PFSK-1 (cell line): ENCODE measurements around the gene SNX7.

ENCODE experiments used
- FOXP2 ChIP-seq: optimal IDR thresholded peaks from 2 replicates; pipeline ENCODE3; 2011; ENCODE audit warnings: borderline replicate concordance, control low read depth, inconsistent platforms; ENCODE audit not compliant: insufficient read depth; ENCODE audit errors: extremely low read length, extremely low read depth
- POLR2AphosphoS5 ChIP-seq: IDR thresholded peaks from 2 replicates; pipeline ENCODE4 v1.6.1; 2012; ENCODE audit warnings: low read depth, mild to moderate bottlenecking, control low read depth, low read length, moderate library complexity
- TAF1 ChIP-seq: IDR thresholded peaks from 2 replicates; pipeline ENCODE4 v1.6.1; 2012; ENCODE audit warnings: low read length, control low read depth, borderline replicate concordance; ENCODE audit not compliant: insufficient read depth
- TF ChIP-seq, protein P1 (sequence below), 2 experiments: IDR thresholded peaks; 2 replicates each; pipeline versions ENCODE4 v1.6.1 to v1.8.0; 2011 to 2012; ENCODE audit warnings: low read depth in 2 of 2, low read length in 2 of 2, control low read depth in 1 of 2, inconsistent platforms in 1 of 2, mild to moderate bottlenecking in 1 of 2, moderate library complexity in 1 of 2; ENCODE audit not compliant: insufficient read depth in 1 of 2

DNA sequence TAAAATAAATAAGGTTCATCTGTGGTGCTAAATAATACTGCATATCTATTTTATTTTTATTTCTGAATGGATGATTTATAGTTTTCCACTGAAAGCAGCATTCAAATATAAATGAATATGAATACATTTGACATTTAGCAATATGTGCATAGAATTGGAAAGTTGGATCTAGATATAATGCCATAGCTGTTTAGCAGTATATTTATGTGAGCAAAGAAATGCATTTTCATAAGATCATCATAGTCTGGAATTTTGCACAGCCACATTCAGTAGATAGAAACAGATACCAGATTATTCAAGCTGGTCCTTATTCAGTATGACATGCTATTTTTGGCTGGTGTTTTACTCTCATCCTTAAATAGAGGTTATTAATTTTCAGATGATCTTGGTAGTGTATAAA is 46.0 kb downstream of the SNX7 start:
- TF ChIP-seq, protein P1, sequence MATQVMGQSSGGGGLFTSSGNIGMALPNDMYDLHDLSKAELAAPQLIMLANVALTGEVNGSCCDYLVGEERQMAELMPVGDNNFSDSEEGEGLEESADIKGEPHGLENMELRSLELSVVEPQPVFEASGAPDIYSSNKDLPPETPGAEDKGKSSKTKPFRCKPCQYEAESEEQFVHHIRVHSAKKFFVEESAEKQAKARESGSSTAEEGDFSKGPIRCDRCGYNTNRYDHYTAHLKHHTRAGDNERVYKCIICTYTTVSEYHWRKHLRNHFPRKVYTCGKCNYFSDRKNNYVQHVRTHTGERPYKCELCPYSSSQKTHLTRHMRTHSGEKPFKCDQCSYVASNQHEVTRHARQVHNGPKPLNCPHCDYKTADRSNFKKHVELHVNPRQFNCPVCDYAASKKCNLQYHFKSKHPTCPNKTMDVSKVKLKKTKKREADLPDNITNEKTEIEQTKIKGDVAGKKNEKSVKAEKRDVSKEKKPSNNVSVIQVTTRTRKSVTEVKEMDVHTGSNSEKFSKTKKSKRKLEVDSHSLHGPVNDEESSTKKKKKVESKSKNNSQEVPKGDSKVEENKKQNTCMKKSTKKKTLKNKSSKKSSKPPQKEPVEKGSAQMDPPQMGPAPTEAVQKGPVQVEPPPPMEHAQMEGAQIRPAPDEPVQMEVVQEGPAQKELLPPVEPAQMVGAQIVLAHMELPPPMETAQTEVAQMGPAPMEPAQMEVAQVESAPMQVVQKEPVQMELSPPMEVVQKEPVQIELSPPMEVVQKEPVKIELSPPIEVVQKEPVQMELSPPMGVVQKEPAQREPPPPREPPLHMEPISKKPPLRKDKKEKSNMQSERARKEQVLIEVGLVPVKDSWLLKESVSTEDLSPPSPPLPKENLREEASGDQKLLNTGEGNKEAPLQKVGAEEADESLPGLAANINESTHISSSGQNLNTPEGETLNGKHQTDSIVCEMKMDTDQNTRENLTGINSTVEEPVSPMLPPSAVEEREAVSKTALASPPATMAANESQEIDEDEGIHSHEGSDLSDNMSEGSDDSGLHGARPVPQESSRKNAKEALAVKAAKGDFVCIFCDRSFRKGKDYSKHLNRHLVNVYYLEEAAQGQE (IDR thresholded peaks at IDR 0.05; ENCODE audit: insufficient read depth in 1 of 2, low read depth in 2 of 2, low read length in 2 of 2) = no peak
- TF ChIP-seq TAF1 (no peak), POLR2AphosphoS5 (no peak), FOXP2 (no peak)
